NOMO-1 treated with DMSO at 0.1 percent for 48 hours (cell line): Measurements from ENCODE around the gene CEMIP2.

Experiments
- DNase-seq: peaks from one replicate; lab custom pipeline; 2025; ENCODE audit not compliant: unreplicated experiment; lab: John Stamatoyannopoulos, UW

The CEMIP2 gene

DNA sequence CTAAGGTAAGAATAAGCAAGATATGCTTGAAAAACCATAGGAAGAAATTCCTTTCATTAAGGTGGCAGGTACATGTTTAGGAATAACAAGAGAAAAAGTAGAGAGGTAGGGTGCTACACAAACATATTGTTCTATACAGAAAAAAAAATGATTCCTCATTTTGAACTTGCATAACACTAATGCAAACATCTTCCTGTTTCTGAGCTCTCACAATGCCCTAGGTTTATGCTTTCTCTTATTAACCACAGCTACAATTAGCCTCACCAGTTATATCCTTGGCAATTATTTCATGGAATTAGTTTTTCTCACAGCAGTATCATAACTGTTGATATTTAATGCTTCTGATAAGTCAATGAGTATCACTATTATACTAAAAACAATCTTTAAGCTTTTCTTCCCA, 20.7 kb downstream of the CEMIP2 start:
- DNase-seq: peak; percentile 67

GRCh38 chr9:71746758-71747125, 21.6 kb downstream of the CEMIP2 start:
- DNase-seq: peak; percentile 39

- no peak for DNase-seq
Observed at GRCh38 chr9:71746023-71746757, 22.1 kb downstream of the CEMIP2 start.

- DNase-seq: no peak
Observed at GRCh38 chr9:71744754-71745521, 23.4 kb downstream of the CEMIP2 start.

- DNase-seq: peak; percentile 36
Observed at GRCh38 chr9:71743882-71744281, 24.4 kb downstream of the CEMIP2 start.

GRCh38 chr9:71743217-71743705, 25.1 kb downstream of the CEMIP2 start:
- no peak for DNase-seq

GRCh38 chr9:71742703-71743102, 25.6 kb downstream of the CEMIP2 start:
- no peak for DNase-seq

GRCh38 chr9:71741926-71742648, 26.2 kb downstream of the CEMIP2 start:
- DNase-seq: no peak

GRCh38 chr9:71740199-71740598, 28.1 kb downstream of the CEMIP2 start:
- no peak for DNase-seq

GRCh38 chr9:71737455-71737854, 30.9 kb downstream of the CEMIP2 start:
- no peak for DNase-seq

GRCh38 chr9:71736236-71736635, 32.1 kb downstream of the CEMIP2 start:
- no peak for DNase-seq

DNA sequence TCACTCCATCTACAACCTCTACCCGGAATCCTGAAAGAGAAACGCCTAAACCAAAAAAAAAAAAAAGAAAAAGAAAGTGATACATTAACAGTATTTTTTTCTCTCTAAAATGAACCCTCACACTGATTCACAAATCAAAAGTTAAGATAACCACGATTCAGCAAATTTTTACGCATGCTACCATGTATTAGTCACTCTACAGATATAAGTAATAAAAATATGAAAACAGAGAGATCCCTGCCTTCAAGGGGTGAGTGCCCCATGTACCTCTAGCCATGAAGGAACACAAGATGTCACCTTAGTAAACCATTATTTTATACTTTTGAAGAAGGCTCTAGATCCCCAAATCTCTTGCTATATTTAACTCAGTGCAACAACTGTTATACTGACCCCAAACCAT, 33.4 kb downstream of the CEMIP2 start:
- DNase-seq: no peak

DNA sequence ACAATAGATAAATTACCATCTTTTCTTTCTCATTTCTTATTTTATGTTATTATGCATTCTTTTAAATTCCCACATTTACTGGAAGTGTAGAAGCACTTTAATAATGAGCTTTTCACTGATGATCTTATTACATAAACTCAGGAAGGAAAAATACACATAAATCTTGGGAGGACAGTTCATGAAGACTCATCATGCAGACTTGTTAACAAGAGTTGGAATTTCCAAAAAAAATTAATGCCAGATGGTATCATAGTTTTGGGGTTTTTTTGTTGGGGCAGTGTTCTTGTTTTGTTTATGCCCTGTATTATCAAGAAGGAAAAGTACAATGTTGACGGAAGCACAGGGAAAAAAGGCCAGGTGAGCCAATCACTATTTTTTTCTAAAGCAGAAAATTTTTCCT, 35.1 kb downstream of the CEMIP2 start:
- DNase-seq: no peak

DNA sequence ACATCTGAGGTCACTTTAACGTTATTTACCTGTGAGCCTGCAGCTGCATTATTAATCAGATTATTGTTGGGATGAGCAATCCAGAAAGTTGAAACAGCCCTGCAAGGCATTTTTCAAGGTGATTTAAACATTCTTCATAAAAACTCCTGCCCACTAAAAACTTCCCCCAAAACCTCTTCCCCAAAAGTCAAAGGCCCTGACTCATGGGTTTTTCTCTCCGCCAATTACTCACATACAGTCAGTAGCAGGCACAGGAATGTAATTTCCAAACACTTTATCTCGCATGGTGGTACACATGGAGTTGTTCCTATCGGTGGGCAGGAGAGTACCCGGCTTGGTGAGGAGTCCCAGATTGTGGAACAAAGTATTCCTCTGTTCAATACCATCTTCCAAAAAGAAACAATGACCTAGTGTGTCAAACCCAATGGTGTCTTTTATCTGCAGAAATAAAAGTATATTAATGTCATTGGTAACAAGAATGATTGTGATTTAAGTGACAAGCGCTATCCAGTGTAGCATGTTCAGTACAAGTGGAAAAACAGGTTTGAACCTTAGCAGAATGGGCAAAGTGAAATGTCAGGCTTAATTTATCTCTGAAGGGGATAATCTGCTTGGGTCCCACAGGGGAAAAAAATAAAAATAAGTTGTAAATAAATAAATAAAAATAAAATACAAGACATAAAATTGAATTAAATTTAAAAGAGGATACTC, 38.3 kb downstream of the CEMIP2 start:
- no peak for DNase-seq

DNA sequence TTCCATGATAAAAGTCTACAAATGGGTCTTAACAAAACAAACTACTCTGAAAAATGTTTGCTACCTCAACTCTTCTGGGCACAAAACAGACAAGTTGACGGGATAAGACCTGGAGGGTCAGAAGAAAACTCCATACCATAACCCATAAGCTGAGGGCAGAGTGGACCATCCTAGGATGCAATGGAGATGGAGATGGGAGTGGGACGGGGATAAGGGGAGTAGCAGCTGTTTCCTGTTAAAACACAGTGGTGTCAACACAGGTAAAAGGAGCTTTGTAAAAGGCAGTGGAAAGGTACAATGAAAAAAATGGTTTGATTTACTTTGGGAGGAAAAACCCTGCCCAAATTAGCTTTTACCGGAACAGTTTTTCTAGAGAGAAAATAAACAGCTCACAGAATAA, 41.6 kb downstream of the CEMIP2 start:
- no peak for DNase-seq

GRCh38 chr9:71725590-71726338, 42.5 kb downstream of the CEMIP2 start:
- no peak for DNase-seq

- DNase-seq: no peak
Observed at GRCh38 chr9:71721855-71722254, 46.5 kb downstream of the CEMIP2 start.

DNA sequence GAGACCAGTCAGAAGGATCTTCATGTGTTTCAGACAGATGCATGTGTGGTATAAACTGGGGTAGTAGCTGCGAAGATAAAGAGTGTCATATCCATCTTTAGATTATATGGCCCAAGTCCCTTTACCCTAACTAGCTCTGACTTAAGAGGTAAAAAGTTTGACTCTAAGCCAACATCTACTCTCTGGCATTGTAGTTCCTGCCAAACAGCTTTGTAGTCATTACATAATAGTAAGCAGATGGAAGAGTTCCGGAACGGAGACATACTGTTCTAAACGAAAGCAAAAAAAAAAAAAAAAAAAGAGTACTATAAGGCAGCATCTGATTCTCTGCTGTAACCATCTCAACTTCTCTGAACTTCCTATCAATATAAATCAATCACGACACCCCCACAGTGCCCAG, 48.8 kb downstream of the CEMIP2 start:
- DNase-seq: no peak

DNA sequence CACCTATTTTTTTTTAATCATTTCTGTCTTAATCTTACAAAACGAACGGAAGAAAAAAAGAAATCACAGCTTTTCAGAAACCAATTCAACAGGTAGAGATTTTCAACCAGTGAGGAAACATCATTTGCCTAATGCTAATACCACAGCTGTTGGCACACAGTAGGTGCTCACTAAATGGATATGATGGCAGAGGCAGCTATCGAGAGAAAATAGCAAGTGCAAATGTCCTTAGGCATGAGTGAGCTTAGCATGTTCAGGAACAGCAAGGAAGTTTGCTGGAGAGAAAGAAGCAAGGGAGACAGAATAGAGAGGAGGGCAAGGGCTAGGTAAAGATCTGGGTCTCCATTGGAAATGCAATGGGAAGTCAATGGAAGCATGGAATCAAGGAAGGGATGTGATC, 49.2 kb downstream of the CEMIP2 start:
- DNase-seq: no peak

GRCh38 chr9:71716138-71716909, 52.0 kb downstream of the CEMIP2 start:
- no peak for DNase-seq
